HG03064 (cell line): Measurements from ENCODE around the gene TCIRG1.

ENCODE experiments used
- ATAC-seq: cut with Tn5 transposase; IDR thresholded peaks from one replicate; pipeline ENCODE4 v1.9.1; 2021; ENCODE audit warnings: low read depth; ENCODE audit not compliant: unreplicated experiment

TCIRG1 gene

DNA sequence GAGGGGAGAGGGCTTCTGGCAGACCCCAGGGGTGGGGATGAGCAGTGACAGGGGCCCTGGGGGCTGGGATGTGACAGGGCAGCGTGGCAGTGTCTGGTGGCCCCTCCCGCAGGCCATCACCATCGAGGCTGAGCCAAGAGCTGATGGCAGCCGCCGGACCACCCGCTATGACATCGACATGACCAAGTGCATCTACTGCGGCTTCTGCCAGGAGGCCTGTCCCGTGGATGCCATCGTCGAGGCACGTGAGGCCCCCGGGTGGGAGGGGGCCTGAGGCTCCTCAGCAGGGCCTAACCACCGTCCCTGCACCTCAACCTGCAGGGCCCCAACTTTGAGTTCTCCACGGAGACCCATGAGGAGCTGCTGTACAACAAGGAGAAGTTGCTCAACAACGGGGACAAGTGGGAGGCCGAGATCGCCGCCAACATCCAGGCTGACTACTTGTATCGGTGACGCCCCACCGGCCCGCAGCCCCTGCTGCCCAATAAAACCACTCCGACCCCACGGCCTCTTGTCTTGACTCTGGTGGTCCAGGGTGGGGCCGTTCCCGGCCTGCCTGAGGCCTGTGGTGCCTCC lies 2.6 kb upstream of the TCIRG1 start:
- ATAC-seq, result no peak

DNA sequence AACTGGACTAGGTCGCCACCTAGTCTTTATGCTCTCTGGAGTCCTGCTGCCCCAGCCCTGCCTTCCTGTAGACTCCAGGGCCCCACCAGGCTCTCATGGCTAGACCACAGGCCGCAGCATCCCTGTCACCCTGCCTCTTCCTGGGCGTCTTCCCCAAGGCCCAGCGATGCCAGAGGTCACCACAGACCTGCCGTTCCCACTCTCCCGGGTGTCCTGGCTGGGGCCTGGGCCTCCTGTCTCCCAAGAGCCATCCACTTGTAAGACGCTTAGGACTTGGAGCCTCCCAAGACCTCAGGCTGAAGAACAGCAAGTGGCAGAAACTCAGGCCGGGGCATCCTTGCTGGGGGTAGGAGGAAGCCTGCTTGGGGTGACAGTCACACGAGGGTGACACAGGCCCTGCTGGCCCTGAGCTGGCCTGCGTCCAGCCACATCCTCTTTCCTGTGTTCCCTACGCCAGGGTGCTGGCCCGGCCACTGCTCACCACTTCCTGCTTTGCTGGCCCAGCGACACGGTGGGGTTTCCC lies 2.0 kb upstream of the TCIRG1 start:
- ATAC-seq, result no peak

DNA sequence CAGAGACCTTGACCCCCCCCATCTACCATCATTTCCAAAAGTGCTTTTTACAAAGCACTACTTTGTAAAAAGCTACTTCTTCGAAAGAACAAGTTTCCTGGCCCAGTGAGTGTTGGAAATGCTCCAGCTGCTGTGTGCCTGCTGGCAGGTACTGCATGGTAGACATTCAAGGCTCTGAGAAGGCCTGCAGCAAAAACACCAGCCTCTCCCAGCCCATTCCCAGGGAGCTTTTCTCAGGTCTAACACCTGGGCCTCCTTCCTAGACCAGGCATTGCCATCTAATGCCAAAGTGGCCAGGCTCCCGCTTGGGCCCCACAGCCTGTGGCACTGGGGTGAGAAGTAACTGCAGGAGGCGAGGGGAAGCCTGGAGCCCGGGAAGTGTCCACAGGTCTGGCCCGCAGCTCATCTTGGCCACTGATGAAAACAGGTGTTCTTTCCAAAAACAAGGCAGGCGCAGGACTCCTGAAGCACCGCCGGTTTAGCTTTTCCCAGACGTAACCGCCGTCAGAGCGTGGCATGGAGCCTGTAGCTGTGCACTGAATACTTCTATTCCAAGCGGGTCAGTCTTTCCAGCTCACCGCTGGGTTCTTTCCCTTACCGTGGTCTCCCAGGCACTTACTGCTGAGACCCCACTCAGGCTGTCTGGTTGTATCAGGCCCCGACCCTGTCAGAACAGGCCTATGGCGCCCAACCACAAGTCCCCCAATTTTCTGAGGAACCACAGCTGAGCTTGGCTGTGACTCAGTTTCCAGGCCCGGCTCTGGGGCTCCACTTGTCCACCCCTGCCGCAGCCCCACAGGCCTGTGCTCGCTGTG lies 1.2 kb upstream of the TCIRG1 start:
- ATAC-seq, result no peak

DNA sequence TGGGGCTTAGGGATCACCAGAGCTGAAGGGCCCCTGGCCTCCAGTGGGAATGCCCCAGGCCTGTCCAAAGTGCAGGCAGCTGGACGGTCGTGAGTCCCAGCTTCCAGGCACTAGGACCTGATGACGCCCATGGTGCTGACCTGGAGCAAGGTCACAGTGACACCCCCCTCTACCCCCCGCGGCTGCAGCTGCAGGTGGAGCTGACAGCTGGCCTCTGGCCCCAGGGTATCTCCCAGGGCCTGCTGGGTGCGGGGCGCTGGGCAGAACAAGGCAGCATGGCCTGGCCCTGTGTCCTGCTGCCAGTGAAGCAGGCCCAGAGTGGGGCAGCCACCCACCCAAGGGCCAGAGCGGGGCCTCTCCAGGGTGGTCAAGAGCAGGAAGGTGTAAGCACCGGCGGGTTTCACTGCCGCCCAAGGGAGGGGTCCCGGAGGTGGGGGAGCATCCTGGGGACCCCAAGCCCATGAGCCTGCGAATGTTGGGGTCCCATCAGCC lies 553 bp upstream of the TCIRG1 start:
- ATAC-seq, result no peak

DNA sequence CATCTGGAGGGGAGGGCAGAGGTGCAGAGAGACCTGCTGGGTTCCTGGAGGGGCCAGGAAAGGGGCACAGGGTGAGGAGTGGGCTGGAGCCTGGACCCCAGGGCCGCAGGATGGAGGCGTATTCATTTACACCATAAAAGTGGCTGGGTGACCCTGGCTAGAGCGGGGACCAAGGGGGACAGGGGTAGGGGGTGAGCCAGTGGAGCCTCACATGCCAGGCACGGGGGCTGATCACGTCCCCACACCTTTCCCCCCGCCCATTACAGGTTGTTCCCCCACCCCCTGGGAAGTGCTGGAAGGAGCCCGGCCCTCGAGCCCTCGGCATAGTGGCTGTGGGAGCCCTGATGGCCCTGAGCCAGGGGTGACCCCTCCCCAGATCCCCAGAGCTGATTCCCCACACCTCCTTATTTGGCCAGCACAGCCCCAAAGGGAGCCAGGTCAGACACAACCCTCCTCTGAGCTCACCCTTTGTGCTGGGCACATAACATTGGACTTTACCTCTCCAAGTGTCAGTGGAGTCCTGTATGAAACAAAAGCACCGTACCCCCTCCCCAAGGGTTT lies 781 bp downstream of the TCIRG1 start:
- no peak for ATAC-seq

DNA sequence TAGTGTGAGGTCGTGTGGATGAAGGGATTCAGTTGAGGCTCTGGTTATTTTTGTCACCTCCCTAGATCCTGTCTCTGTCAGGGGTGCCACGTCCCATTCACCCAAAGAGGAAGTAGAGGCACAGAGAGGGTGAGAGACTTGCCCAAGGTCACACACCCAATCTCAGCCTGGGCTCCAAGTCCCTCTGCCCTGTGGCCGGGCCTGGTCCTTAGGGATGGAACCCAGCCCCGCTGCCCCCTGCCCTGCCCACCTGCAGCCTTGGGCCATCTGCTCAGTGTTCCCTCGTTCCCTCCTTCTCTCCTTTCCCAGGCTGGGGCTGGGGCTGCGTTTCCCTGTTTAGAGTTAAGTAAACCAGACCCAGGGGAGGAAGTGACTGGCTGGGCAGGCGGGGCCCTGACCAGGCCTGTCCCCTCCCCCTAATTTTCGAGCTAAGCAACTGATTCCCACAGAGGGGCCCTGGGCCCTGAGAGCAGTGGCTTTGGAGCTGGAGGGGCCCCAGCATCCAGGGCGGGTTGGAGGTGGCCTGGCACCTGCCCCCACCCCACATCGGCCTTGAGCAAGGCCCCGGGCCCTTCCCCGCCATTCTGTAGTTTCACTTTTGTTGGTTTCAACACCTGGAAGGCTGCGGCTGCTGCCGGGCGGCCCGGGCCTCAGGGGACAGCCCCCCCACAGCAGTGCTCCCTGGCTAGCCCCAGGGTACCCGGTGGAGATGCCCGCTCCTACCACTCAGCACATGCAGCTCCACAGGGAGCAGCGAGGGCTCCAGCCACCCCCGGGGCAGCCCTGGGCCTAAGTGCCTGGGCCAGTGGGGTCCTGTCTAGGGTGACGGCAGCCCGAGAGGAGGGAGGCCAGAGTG lies 1.5 kb downstream of the TCIRG1 start:
- ATAC-seq, result no peak

DNA sequence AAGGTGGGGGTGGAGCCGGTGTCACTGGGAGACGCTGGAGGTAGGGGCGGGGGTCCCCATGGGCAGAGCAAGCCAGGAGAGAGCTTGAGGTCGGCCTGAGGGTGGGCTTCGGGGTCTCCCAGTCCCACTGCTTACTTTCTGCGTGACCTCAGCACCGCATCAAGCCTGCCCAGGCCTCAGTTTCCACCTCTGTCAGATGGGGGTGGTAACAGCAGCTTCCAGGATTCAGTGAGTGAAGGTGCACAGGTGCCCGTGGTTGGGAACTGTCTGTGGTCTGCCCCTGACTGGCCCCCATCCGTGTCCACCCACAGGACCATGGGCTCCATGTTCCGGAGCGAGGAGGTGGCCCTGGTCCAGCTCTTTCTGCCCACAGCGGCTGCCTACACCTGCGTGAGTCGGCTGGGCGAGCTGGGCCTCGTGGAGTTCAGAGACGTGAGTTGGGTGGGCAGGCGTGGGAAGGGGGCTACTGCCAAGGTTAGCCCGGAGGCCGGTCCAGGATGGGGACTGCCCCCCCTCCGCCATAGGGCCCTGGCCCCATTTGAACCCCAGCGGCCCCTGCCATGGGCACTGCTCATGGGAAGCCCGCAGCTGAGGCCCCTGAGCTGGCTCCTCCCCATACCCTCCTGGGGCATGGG lies 2.2 kb downstream of the TCIRG1 start:
- no peak for ATAC-seq

DNA sequence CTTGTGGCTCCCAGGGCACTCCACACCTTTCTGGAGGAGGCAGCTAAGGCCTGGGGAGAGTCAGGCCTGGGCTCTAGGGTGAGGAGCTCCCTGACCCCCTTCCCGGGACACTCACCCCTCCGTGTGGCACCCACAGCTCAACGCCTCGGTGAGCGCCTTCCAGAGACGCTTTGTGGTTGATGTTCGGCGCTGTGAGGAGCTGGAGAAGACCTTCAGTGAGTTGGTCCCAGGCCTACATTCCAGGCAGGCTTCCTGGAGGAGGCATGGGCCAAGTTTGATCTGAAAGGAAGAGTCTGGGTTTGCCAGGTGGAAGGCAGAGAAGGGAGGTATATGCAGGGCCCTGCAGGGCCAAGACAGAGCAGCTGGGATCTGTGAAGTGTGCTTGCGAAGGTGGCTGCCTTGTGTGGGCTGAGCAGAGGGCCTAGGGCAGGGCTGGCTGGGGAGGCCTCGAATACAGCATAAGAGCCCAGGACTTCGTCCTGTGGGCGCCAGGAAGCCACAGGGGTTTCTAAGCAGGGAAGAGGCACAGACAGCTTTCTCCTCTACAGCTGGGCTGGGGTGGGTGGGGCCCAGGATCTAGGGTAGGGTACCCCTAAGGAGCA lies 2.9 kb downstream of the TCIRG1 start:
- ATAC-seq, result no peak

DNA sequence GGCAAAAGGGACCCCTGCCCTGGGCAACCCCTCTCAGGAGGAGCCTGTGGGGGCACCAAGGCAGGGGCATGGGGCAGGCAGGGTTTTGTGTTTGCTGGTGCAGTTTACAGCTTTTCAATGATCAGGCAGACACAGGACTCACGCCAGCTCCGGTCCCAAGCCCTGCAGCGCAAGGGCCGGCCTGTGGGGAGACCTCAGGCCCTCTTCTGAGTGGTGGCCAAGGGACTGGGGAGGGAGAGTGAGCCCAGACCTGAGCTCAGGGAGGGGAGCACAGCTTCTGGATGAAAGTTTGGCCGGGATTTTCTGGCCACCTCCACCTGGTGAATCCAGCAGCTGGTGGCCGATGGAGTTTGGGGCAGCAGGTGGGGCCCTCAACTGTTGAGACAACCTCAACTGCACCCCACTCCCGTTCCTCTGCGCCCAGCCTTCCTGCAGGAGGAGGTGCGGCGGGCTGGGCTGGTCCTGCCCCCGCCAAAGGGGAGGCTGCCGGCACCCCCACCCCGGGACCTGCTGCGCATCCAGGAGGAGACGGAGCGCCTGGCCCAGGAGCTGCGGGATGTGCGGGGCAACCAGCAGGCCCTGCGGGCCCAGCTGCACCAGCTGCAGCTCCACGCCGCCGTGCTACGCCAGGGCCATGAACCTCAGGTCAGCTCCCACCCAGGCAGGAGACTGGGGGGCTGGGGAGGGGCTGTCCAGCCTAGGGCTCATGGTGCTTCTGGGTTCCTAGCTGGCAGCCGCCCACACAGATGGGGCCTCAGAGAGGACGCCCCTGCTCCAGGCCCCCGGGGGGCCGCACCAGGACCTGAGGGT lies 3.6 kb downstream of the TCIRG1 start:
- no peak for ATAC-seq

DNA sequence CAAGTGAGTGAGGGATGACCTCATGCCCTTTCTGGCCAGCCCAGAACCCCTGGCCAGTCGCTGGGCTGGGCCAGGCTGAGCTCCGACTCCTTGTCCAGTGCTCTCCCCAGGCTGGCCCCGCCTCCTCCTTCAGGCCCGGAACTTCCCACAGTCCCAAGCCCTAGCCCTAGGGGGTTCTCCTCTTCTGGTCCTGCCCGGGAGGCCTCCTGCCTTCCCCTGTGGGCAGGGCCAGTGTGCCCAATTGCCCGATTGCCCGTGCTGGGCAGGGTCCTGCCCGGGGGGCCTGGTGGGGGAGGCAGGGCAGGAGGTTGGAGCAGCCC lies 4.2 kb downstream of the TCIRG1 start:
- ATAC-seq, result no peak

DNA sequence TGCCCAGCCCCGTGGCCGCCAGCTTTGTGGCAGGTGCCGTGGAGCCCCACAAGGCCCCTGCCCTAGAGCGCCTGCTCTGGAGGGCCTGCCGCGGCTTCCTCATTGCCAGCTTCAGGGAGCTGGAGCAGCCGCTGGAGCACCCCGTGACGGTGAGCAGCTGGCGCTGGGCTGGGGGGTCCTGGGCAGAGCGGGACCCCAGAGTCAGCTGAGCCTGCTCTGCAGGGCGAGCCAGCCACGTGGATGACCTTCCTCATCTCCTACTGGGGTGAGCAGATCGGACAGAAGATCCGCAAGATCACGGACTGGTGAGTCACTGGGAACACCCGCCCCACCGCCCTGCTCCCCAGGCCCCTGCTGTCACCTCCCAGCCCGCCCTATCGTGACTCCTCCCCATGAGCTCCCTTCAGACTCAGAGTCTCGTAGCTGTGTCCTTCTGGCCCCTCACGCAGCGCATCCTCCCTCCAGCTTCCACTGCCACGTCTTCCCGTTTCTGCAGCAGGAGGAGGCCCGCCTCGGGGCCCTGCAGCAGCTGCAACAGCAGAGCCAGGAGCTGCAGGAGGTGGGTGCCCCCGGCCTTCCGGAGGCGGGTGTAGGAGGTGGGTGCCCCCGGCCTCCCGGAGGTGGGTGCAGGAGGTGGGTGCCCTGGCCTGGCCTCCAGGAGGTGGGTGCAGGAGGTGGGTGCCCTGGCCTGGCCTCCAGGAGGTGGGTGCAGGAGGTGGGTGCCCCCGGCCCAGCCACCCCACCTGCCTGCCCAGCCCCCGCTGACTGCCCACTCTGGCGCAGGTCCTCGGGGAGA lies 4.7 kb downstream of the TCIRG1 start:
- ATAC-seq, result no peak

DNA sequence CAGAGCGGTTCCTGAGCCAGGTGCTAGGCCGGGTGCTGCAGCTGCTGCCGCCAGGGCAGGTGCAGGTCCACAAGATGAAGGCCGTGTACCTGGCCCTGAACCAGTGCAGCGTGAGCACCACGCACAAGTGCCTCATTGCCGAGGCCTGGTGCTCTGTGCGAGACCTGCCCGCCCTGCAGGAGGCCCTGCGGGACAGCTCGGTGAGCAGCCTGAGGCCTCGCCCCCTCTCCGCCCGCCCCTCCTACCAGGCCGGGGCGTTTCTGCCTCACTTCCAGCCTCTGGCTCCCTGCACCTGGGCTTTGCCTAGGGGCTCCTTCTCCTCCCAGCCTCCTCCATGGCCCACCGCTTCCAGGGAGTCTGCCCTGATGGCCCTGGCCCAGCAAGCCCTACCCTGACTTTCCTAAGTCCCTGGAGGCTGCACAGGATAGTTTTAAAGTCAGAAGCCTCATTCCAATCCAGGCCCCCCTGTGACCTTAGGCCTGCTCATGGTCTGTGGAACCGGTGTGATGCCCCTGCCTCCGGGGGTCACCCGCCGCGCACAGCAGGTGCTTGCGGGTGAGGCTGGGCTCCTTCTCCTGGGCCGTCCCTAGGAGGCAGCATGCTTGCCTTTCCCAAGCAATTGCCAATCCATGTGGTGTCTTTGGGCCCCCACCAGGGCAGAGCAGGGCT lies 5.5 kb downstream of the TCIRG1 start:
- ATAC-seq, result no peak

DNA sequence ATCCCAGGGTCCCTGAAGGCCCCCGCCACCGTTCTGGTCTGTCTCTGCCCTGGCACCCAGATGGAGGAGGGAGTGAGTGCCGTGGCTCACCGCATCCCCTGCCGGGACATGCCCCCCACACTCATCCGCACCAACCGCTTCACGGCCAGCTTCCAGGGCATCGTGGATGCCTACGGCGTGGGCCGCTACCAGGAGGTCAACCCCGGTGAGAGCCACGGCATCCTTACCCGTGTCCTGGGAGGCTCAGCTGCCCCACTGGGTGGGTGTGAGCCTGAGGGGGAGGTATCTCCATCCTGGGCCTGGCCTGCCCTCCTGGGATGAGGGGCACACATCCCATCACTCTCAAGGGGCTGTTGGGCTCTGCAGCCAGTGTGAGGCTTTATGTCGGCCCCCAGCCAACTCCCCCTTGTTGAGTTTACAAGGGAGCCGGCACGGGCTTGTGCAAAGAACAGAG lies 6.1 kb downstream of the TCIRG1 start:
- ATAC-seq, result no peak

DNA sequence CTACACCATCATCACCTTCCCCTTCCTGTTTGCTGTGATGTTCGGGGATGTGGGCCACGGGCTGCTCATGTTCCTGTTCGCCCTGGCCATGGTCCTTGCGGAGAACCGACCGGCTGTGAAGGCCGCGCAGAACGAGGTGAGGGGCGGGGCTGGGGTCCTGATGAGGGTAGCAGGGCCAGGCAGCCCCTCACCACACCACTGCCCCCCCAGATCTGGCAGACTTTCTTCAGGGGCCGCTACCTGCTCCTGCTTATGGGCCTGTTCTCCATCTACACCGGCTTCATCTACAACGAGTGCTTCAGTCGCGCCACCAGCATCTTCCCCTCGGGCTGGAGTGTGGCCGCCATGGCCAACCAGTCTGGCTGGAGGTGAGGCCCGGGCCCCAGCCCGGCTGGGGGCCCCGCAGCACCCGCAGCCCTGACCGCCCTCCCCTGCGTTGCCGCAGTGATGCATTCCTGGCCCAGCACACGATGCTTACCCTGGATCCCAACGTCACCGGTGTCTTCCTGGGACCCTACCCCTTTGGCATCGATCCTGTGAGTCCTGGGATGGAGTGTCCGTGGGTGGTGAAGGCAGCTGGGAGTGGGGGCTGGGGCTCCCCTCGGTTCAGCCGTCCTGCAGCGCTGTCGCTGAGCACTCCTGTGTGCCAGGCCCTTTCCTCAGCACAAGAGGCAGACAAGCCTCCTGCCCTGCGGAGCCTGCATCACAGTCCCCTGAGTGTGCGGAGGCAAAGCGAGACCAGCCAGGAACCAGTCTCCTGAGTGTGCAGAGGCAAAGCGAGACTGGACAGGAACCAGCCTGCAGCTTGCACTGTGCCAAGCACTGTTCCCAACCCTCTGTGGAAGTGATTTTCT lies 8.8 kb downstream of the TCIRG1 start:
- no peak for ATAC-seq

DNA sequence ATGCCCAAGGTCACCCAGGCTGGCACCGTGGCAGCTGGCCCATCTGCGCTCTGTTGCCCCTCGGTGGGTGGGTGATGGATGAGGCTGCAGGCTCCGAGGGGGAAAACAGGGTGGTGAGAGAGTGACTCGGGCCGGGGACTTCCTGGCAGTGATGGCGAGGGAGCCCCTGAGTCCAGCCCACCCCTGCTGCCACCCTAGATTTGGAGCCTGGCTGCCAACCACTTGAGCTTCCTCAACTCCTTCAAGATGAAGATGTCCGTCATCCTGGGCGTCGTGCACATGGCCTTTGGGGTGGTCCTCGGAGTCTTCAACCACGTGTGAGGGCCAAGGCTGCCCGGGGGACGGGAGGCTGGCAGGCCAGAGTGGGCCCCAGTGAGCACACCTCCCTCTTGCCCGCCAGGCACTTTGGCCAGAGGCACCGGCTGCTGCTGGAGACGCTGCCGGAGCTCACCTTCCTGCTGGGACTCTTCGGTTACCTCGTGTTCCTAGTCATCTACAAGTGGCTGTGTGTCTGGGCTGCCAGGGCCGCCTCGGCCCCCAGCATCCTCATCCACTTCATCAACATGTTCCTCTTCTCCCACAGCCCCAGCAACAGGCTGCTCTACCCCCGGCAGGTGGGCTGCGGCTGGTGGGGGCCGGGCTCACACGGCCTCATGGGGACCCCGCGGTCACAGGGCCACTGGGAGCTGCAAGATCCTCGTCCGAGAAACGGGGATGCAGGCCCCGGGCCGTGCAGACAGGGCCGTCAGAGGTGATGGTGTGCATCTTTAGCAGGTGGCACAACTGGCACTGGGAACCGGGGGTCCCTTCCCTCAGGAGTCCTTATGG lies 10.1 kb downstream of the TCIRG1 start:
- ATAC-seq, result no peak
